Ishikawa (cell line): ENCODE measurements around the gene LIPE.

Experiments
- CEBPB ChIP-seq: IDR thresholded peaks from 2 replicates; pipeline ENCODE4 v1.6.1; 2012
- CREB1 ChIP-seq: IDR thresholded peaks from 2 replicates; pipeline ENCODE4 v1.6.1; 2012; ENCODE audit warnings: low read depth
- EGR1 ChIP-seq: IDR thresholded peaks from 2 replicates; pipeline ENCODE4 v1.6.1; 2012
- EP300 ChIP-seq: IDR thresholded peaks from 2 replicates; pipeline ENCODE4 v1.6.1; 2012; ENCODE audit warnings: borderline replicate concordance
- FOXM1 ChIP-seq: IDR thresholded peaks from 2 replicates; pipeline ENCODE4 v1.6.1; 2012; ENCODE audit warnings: low read depth, borderline replicate concordance
- NFIC ChIP-seq: IDR thresholded peaks from 2 replicates; pipeline ENCODE4 v1.6.1; 2012
- RAD21 ChIP-seq: IDR thresholded peaks from 2 replicates; pipeline ENCODE4 v1.6.1; 2012; ENCODE audit warnings: low read depth
- TAF1 ChIP-seq: IDR thresholded peaks from 2 replicates; pipeline ENCODE4 v1.6.1; 2012; ENCODE audit warnings: low read depth, mild to moderate bottlenecking
- TCF12 ChIP-seq: IDR thresholded peaks from 2 replicates; pipeline ENCODE4 v1.6.1; 2012; ENCODE audit warnings: low read depth
- TEAD4 ChIP-seq: IDR thresholded peaks from 2 replicates; pipeline ENCODE4 v1.6.1; 2012
- YY1 ChIP-seq: IDR thresholded peaks from 2 replicates; pipeline ENCODE4 v1.6.1; 2012; ENCODE audit warnings: low read depth
- ZBTB7A ChIP-seq: IDR thresholded peaks from 2 replicates; pipeline ENCODE4 v1.6.1; 2012; ENCODE audit warnings: low read depth
- TF ChIP-seq, protein P1 (sequence below): IDR thresholded peaks from 2 replicates; pipeline ENCODE4 v1.6.1; 2012
- TF ChIP-seq, protein P2 (sequence below): IDR thresholded peaks from 2 replicates; pipeline ENCODE4 v1.6.1; 2012
- TF ChIP-seq, protein P3 (sequence below): IDR thresholded peaks from 2 replicates; pipeline ENCODE4 v1.6.1; 2012; ENCODE audit warnings: low read depth, mild to moderate bottlenecking

Gene LIPE

DNA sequence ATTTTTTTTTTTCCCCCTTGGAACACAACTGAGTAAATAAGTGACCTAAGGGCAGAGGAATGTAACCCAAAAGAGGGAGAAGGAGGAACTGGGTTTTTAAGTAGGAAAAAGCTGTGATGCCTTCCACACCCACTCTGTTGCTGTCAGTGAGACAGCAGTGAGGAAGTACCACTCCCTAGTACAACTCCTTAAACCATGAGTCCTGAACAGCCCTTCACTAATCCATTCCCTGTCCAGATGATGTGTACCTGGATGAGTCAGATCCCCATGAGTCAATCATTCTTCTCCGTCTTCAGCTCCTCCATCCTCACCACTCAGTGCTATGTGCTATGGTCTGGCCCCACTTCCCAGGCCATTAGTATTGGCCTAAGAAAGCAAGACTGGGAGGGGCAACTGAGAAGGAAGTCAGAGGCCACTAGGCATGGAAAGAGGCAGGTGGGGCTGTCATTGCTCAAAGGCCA is 28.5 kb upstream of the LIPE start:
- TF ChIP-seq TEAD4 (no peak), TAF1 (no peak), RAD21 (no peak), YY1 (no peak), CREB1 (no peak), FOXM1 (no peak), EGR1 (no peak), EP300 (no peak)
- TF ChIP-seq, protein P1, sequence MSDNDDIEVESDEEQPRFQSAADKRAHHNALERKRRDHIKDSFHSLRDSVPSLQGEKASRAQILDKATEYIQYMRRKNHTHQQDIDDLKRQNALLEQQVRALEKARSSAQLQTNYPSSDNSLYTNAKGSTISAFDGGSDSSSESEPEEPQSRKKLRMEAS, result no peak
- TF ChIP-seq, protein P2, sequence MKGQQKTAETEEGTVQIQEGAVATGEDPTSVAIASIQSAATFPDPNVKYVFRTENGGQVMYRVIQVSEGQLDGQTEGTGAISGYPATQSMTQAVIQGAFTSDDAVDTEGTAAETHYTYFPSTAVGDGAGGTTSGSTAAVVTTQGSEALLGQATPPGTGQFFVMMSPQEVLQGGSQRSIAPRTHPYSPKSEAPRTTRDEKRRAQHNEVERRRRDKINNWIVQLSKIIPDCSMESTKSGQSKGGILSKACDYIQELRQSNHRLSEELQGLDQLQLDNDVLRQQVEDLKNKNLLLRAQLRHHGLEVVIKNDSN, result no peak
- TF ChIP-seq, protein P3, sequence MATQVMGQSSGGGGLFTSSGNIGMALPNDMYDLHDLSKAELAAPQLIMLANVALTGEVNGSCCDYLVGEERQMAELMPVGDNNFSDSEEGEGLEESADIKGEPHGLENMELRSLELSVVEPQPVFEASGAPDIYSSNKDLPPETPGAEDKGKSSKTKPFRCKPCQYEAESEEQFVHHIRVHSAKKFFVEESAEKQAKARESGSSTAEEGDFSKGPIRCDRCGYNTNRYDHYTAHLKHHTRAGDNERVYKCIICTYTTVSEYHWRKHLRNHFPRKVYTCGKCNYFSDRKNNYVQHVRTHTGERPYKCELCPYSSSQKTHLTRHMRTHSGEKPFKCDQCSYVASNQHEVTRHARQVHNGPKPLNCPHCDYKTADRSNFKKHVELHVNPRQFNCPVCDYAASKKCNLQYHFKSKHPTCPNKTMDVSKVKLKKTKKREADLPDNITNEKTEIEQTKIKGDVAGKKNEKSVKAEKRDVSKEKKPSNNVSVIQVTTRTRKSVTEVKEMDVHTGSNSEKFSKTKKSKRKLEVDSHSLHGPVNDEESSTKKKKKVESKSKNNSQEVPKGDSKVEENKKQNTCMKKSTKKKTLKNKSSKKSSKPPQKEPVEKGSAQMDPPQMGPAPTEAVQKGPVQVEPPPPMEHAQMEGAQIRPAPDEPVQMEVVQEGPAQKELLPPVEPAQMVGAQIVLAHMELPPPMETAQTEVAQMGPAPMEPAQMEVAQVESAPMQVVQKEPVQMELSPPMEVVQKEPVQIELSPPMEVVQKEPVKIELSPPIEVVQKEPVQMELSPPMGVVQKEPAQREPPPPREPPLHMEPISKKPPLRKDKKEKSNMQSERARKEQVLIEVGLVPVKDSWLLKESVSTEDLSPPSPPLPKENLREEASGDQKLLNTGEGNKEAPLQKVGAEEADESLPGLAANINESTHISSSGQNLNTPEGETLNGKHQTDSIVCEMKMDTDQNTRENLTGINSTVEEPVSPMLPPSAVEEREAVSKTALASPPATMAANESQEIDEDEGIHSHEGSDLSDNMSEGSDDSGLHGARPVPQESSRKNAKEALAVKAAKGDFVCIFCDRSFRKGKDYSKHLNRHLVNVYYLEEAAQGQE, result no peak

DNA sequence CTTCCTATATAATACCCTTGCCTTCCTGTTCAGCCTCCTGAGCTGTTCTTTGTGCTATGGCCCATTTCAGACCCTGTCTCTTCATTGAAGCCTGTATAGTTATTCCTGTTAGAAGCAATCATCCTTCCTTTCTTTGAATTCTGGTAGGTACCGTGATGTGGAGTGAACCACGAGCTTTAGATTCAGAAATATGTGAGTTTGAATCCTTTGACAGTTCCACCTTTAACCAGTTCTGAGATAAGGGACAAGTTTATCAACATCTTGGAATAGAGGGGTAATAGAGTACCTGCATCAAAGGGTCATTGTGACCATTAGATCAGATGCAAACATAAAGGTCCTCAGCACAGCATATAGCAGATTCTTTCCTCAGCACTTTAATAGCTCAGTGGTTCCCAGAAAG is 27.9 kb upstream of the LIPE start:
- TF ChIP-seq EGR1 (no peak), CEBPB (no peak), NFIC (no peak), YY1 (no peak), RAD21 (no peak), TCF12 (no peak), ZBTB7A (no peak), TAF1 (no peak), EP300 (no peak), TEAD4 (no peak), CREB1 (no peak), FOXM1 (no peak)
- TF ChIP-seq, protein P1, result no peak
- TF ChIP-seq, protein P2, result no peak
- TF ChIP-seq, protein P3, result no peak

DNA sequence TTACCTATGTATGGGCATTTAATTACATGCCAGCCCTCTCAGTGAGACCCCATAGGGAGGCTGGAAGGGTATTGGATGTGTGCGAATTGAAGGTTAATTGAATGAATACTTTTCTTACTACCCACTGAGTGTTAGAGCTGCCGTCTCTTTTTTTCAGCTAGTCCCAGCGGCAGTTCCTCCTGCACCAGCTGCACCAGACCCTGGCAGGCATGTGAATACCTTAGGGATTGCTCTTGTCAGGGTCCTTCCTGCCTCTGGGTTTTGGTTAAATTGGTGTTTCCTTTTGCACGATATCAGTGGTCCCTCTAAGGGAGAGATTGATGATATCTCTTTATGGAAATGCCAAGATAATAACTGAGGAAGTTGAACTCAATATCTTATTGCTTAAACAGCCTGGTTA is 25.4 kb upstream of the LIPE start:
- TF ChIP-seq, protein P1, result no peak
- TF ChIP-seq EP300 (no peak), CREB1 (no peak), TEAD4 (no peak), TCF12 (no peak), ZBTB7A (no peak), CEBPB (no peak), TAF1 (no peak), YY1 (no peak), FOXM1 (no peak), RAD21 (no peak), NFIC (no peak), EGR1 (no peak)
- TF ChIP-seq, protein P3, result no peak
- TF ChIP-seq, protein P2, result no peak
